ENCODE results near the gene IBA57. TPM values are rescaled to one million over a fixed set of nuclear protein-coding genes. Genes with fewer than 3 reads are reported as not detected.

The IBA57 gene
- total RNA-seq, 2 donors from 2014 or later, result 3.2 to 12.8 TPM

DNA sequence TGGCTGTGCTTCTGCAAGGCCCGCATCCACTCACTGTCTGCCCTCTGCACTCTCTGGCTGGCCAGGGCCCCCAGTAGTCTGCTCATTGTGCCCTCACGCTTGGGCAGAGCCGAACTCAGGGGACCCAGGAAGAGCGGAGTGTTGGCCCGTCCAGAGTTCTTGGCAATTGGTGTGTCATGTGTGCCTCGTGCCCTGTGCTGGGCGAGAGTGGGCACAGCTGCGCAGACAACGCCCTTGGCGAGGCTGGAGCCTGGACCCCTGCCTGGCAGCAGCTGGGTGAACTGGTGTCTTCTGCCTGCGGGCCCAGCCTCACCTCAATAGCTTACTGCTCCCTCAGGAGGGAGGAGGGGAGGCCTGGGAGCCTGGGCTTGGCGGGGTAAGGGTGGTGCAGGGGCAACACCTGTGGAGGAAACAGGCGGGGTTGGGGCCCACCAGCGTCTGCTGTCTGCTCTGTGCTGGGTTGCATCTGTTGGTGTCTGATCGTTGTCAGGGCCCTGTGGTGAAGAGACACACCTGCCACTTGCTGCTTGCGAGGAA, 23.4 kb upstream of the IBA57 start:
- ATAC-seq, result no peak
- peak in 1 of 2 donors; percentile 54 for DNase-seq (ENCODE audit: low spot score in 2 of 2)
- peaks cover 9 to 11% of the 10 kb centered on the region in 2 donors for H3K36me3 Mint-ChIP-seq
- peak overlapping the region; percentile 39 to 95 for H3K27ac Mint-ChIP-seq
- H3K9me3 Mint-ChIP-seq, result no peaks in the 10 kb centered on the region

DNA sequence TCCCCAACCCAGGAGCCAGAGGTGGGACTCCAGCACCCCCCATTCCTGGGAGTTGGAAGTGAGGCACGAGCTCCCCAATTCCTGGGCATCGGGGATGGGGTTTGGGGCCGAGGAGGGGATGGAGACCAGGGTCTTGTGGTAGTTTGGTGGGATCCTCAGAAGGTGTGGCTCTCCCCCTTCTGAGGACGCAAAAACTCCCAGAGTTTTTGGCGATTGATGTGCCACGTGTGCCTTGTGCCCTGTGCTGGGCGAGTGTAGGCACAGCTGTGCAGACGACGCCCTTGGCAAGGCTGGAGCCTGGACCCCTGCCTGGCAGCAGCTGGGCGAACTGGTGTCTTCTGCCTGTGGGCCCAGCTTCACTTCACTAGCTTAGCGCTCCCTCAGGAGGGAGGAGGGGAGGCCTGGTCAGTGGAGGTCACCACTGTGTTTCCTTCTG, 22.9 kb upstream of the IBA57 start:
- Mint-ChIP-seq H3K27ac (peak overlapping the region; percentile 39 to 95), H3K36me3 (peaks cover 9 to 11% of the 10 kb centered on the region in 2 donors), H3K9me3 (no peaks in the 10 kb centered on the region)
- DNase-seq (ENCODE audit: low spot score in 2 of 2) (no peak), ATAC-seq (no peak)

DNA sequence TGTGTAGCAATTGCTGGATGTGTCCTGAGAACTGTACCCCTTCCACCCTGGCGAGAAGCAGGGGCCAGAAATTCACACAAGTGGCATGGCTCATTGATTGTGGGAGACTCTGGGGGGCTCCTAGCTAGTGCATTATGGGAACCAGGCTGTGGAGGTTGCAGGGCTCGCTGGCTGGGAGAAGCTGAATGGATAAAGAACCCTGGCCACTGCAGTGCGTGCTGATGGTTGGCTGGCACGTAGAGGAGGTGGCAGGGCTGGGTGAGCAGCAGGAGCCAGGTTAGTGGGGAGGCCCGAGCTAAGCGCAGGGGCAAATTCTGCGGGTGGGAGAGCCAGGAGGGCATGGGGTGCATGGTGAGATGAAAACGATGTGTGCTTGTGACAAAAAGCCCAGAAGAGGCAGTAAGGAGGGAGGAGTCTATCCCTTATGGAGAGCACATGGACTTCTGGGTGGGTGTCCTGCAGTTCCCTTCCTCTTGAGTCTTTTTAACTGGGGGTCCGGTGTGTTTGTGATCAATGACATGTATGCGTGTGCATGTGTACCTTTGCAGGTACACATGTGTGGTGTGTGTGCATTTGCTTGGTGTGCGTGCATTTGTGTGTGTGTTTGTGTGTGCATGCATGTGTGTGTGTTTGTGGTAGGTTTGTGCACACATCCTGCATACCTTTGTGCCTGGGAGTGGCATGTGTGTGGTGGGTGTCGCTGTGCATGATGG, 22.0 kb upstream of the IBA57 start:
- Mint-ChIP-seq H3K27ac (peak overlapping the region; percentile 60 to 95), H3K9me3 (no peaks in the 10 kb centered on the region), H3K36me3 (peaks cover 9 to 11% of the 10 kb centered on the region in 2 donors)
- no peak for ATAC-seq
- DNase-seq (ENCODE audit: low spot score in 2 of 2), result no peak

DNA sequence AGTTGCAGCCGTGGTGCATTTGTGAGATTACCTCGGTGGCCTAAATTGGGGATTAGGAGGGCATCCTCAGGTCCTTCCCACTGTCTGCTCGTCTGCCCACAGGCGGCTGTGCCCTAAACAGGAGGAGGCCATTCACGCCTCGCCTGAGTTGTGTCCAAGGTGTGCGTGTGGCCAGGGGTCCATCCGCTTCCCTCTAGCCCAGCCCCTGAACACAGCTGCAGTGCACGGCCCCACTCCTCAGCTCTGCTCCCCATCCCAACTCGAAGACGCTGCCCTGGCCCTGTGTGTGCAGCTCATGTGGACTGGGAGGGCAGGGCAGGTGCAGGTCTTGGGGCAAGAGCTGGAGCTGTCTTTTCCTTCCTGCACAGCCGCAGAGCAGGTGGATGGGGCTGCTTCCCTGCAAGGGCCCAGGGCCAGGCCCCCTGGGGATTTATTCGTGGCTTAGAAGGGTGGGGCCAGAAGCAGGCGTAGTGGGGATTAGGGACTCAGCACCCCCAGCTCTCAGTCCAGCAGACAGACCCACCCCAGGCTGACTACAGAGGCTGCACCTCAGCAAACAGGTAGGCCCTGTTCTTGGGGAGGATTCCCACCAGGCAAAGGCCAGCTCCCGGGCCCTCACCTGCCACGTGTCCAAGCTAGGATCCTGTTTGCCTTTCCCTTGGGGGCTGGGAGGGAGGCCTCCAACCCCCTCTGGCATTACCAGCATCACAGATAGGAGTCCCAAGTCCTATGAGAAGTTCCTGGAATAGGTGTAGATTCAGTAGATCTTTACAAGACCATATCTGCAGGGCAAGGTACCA, 21.2 kb upstream of the IBA57 start:
- Mint-ChIP-seq H3K9me3 (no peaks in the 10 kb centered on the region), H3K27ac (peak overlapping the region in 1 of 2 donors; percentile 60), H3K36me3 (peaks cover 9 to 11% of the 10 kb centered on the region in 2 donors)
- DNase-seq (ENCODE audit: low spot score in 2 of 2), result peak in 1 of 2 donors; percentile 52
- ATAC-seq, result no peak

DNA sequence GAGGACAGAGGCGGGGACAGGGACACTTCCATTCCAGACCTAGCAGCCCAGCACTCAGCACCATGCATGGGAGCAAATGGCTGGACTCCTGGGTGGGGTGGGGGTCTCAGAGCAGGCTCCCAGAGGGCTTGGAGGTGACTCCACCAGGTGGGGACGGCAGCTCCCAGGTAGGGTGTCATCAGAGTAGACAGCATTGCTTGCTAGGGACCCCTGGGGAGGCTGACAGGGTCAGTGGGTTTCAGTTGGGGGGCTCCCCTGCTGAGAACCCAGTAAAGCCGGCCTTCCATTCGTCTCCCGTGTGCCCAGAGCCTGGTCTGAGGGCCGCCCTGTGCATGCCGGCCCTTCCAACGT, 20.6 kb upstream of the IBA57 start:
- no peak for ATAC-seq
- DNase-seq (ENCODE audit: low spot score in 2 of 2), result no peak
- Mint-ChIP-seq H3K27ac (peak overlapping the region in 1 of 2 donors; percentile 60), H3K36me3 (peaks cover 9 to 11% of the 10 kb centered on the region in 2 donors), H3K9me3 (no peaks in the 10 kb centered on the region)

DNA sequence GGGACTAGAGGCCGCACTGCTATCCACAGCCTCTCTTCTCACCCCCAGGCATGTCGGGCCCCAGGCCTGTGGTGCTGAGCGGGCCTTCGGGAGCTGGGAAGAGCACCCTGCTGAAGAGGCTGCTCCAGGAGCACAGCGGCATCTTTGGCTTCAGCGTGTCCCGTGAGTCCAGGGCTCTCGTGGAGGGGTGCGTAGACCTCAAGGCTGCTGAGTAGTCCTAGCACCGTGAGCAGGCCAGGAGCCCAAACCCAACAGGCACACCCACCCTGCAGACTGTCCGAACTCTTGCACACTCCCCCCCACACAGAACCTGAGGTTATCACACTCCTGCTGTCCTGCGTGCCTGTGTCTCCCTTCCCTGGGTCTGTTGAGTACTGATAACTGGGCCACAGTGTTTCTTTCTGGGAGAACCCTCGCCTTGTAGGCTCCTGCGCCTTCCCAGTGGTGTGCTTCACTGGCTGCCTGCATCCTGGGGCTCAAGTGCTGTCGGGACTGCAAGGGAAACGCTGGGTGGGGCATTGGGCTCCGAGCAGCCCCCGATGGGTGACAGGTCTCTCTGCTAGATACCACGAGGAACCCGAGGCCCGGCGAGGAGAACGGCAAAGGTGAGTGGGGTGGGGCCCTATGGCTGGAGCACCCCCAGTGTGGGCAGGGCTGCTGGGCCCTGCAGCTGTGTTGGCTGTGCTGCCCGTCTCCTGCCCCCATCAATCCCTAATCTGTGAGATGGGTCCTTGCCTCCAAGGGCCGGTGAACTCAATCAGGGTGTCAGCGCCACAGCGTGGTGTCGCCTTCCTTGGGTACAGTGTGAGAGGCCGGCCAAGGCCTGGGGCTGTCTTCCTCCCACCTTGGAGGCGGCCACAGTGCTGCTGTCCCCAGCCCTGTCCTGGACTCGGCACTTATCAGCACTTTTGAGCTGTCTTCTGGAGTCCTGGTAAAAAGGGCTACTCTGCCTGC, 19.9 kb upstream of the IBA57 start:
- Mint-ChIP-seq H3K36me3 (peaks cover 8% of the 10 kb centered on the region in 2 donors), H3K9me3 (no peaks in the 10 kb centered on the region), H3K27ac (no peak overlapping the region)
- ATAC-seq (no peak), DNase-seq (ENCODE audit: low spot score in 2 of 2) (peak in 1 of 2 donors; percentile 50)

DNA sequence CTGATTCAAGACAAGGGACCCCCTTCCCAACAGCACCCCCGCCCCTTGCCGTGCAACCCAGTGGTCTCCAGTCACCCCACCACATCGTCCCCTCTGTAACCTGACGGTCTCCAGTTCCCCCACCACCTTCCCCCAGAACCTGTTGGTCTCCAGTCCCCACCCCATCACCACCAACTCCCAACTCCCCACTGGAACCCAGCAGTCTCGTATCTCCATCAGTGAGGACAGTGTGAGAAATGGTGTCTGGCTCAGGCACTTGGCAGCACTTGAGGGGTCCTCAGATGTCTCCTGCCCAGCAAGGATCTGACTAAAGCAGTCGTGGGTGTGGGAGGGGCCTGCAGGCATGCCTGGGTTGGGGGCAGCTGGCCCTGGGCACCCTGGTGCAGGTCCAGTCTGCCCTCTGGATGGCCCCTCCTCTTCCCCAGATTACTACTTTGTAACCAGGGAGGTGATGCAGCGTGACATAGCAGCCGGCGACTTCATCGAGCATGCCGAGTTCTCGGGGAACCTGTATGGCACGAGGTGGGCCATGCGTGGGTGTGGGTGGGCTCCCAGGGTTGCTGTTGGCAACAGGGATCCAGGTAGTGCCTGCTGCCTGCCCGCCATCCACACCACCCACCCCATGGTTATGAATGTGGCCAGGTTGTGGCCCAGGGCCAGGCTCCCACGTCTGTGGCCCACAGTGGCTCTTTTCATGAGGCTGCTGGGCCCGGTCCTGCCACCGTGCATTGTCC, 19.0 kb upstream of the IBA57 start:
- Mint-ChIP-seq H3K36me3 (peaks cover 0 to under 1% of the 10 kb centered on the region in 2 donors), H3K9me3 (no peaks in the 10 kb centered on the region)
- no peak for DNase-seq (ENCODE audit: low spot score in 2 of 2)

DNA sequence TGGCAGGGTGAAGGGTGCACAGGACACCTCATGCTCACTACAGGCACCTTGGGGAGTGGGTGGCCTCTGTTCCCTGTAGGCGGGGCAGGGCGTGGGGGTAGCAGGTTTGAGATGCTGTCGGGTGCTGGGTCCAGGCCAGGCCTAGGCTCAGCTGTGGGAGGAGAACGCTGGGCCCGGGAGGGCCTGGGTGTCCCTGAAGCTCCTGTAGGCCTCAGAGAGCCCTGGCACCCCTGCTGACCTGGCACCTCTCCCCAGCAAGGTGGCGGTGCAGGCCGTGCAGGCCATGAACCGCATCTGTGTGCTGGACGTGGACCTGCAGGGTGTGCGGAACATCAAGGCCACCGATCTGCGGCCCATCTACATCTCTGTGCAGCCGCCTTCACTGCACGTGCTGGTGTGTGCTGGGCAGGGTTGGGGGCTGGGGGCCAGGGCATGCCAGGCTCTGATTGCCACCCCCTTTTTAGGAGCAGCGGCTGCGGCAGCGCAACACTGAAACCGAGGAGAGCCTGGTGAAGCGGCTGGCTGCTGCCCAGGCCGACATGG, 18.4 kb upstream of the IBA57 start:
- DNase-seq (ENCODE audit: low spot score in 2 of 2) (no peak), ATAC-seq (no peak)
- Mint-ChIP-seq H3K27ac (no peak overlapping the region), H3K36me3 (no peaks in the 10 kb centered on the region), H3K9me3 (no peaks in the 10 kb centered on the region)

More for the DNA sequence above, 19.0 kb upstream of the IBA57 start:
- H3K27ac Mint-ChIP-seq, result no peak overlapping the region
- ATAC-seq, result no peak

DNA sequence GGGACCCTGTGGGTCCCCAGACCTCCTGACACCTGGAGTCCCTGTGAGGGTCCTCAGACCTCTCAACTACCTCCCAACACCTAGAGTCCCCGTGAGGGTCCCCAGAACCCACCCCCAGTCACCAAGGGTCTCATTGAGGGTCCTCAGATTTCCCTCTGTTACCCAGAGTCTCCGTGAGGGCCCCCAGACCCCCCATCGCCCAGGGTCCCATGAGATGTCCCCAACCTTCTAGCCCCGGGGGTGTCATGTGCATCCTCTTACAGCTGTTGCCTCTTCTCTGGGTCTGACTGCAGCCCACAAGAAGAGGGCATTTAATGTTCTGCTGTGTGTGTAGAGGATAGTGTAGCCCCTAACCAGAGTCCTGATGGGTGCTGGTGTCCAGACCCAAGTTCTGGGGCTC, 17.8 kb upstream of the IBA57 start:
- ATAC-seq (no peak), DNase-seq (ENCODE audit: low spot score in 2 of 2) (no peak)
- Mint-ChIP-seq H3K36me3 (no peaks in the 10 kb centered on the region), H3K9me3 (no peaks in the 10 kb centered on the region), H3K27ac (no peak overlapping the region)

DNA sequence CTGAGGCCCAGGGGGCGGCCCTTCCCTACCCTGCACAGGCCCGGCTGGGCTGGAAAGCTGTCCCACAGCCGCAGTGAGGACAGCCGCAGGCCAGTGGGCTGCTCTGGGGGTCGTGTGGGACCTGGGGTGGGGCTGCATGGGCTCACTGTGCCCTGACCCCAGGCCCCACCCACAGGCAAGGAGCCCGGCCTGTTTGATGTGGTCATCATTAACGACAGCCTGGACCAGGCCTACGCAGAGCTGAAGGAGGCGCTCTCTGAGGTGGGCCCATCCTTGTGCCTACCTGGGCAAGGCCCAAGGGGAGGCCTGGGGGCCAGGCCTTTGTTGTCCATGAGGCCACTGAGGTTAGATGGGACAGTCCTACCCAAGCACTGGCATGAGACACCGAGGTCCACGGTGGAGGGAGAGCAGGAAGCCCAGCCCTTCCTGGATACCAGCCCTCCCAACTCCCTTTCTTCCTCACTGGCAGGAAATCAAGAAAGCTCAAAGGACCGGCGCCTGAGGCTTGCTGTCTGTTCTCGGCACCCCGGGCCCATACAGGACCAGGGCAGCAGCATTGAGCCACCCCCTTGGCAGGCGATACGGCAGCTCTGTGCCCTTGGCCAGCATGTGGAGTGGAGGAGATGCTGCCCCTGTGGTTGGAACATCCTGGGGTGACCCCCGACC, 17.3 kb upstream of the IBA57 start:
- no peak overlapping the region for H3K27ac Mint-ChIP-seq
- no peaks in the 10 kb centered on the region for H3K9me3 Mint-ChIP-seq
- H3K36me3 Mint-ChIP-seq, result no peaks in the 10 kb centered on the region
- no peak for ATAC-seq
- peak in 1 of 2 donors; percentile 54 for DNase-seq (ENCODE audit: low spot score in 2 of 2)

DNA sequence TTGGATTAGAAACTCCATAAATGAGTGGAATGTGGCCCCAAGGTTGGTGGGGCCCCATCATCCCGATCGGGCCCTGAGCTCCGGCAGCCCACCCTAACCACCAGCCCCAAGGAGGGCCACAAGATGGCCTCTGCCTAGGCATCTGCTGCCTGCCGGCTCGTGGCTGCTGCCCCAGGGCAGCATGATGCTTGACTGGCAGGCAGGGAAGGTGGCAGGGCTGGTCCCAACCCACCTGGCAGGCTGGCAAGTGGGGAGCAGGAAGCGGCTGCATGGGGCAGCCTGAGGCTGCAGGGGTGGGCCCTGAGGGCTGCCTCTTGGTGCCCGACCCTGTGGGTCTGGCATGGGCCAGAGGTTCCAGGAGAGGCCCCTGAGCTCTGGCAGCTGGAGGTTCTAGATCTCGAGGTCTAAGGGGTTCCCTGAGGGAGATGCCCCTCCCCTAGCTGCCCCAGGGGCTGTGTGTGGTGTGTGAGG, 16.6 kb upstream of the IBA57 start:
- DNase-seq (ENCODE audit: low spot score in 2 of 2) (peak in 1 of 2 donors; percentile 53), ATAC-seq (no peak)
- no peaks in the 10 kb centered on the region for H3K9me3 Mint-ChIP-seq
- no peak overlapping the region for H3K27ac Mint-ChIP-seq
- H3K36me3 Mint-ChIP-seq, result no peaks in the 10 kb centered on the region

DNA sequence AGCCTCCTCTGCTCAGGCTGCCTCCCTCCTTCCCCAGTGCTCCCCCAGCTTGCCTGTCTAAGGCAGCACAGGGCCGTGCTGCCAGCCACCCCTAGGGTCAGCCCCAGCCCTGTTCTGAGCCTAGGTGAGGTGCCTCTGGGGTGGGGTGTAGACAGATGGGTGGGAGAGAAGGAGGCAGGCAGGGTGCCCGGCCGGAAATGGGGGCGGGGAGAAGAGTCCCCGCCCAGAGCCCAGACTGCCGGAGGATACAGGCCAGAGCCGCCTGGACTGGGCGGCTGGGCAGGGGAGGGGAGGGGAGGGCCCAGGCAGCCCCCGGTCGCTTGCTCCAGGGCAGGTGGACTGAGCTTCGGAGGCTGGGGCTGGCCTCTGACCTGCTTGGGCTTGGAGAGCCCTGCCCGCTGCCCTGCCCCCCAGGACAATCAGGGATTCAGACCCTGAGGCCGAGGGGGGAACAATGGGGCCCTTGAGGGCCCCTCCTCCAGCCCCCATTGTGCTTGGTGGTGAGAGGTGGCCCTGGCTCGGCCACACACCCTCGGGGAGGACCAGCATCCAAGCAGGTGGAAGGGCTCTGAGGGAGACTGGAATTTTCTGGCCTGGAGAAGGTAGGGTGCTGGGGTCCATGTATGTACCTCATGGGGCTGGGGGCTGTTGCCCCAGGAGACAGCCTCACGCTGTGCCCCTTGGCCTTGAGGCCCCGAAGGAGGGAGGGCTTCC, 16.0 kb upstream of the IBA57 start, which contains the start of gene GJC2:
GJC2 (plus strand) TSS at position 525 of the 714 bp plus-strand sequence. CDS start 7,829 bp downstream, outside the sequence.
- ATAC-seq (no peak), DNase-seq (ENCODE audit: low spot score in 2 of 2) (peak in 1 of 2 donors; percentile 50)
- no peaks in the 10 kb centered on the region for H3K9me3 Mint-ChIP-seq
- no peak within 1 kb of the TSS for H3K27ac Mint-ChIP-seq
- no peaks in the 10 kb centered on the region for H3K36me3 Mint-ChIP-seq

DNA sequence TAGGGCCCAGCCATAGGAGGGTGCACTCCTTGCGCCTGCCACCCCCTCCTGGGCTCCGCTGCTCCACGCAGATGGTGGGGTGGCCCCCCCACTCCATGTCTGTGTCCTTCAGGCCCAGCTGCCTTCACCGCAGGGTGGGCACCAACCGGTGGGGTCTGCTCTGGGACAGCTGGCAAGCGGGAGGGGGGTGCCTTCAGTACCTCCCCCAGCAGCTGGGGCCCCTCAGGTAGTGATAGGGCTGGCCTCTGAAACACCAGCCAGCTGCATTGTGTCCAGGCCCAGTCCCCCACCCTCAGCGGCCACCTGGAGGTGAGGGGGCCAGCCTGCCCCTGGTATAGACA, 15.5 kb upstream of the IBA57 start:
- H3K9me3 Mint-ChIP-seq, result no peaks in the 10 kb centered on the region
- H3K27ac Mint-ChIP-seq, result no peak overlapping the region
- no peaks in the 10 kb centered on the region for H3K36me3 Mint-ChIP-seq
- DNase-seq (ENCODE audit: low spot score in 2 of 2) (peak in 1 of 2 donors; percentile 53), ATAC-seq (no peak)

DNA sequence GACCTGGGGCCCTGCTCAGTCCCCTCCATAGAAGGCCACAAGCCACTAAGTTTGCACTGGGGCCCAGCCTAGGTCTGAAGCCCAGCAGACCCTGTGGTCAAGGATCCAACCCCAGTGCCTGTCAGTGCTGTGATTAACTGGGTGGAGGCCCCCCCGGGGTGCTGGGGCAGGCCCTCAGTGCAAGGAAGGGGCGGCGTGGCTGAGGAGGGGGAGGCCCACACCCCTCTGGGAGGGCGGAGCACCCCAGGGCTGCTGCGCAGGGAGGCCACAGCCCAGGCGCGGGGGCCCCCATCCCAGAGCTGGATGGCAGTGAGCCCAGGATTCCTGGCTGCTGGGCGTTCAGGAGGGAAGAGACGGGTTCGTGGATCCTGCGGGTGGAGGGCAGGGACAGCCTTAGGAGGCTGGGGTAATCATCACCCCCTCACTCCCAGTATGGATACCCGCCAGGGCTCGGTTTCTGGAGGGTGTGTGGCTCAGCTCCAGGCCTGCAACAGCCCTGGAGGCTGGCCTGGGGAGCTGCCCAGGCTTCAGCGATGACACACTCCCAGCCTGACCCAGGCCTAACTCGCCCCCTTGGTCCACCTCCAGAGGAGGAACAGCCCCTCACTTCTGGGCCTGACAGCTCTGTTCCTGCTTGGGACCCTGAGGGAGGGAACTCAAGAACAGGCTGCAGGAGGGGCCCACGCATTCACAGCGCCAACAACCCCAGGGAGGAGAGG, 15.0 kb upstream of the IBA57 start:
- ATAC-seq (peak in 1 of 2 donors; percentile 9), DNase-seq (ENCODE audit: low spot score in 2 of 2) (peak in 1 of 2 donors; percentile 52)
- Mint-ChIP-seq H3K27ac (no peak overlapping the region), H3K9me3 (no peaks in the 10 kb centered on the region), H3K36me3 (no peaks in the 10 kb centered on the region)

All from activated naive CD4-positive, alpha-beta T cell treated with anti-CD3 and anti-CD28 coated beads, Interleukin-2, amount 50 U/mL, for 72 hours (primary cell).